Smooth muscle cell (in vitro differentiated cells): ENCODE results near the gene DUOXA2. TPM values are rescaled to one million over a fixed set of nuclear protein-coding genes. Genes with fewer than 3 reads are reported as not detected.

Source experiments
- DNase-seq: peaks from one replicate; lab custom pipeline; 2025; ENCODE audit not compliant: unreplicated experiment; lab: John Stamatoyannopoulos, UW
- H2AFZ ChIP-seq: fragments of 200-600 bp; sonication (generic); 2 replicates; pipeline ENCODE4 v1.6.0; 2016; ENCODE audit warnings: antibody characterized with exemption, low read depth, mild to moderate bottlenecking
- H3F3A ChIP-seq: fragments of 200-600 bp; sonication (generic); 2 replicates; pipeline ENCODE4 v1.6.0; 2017; ENCODE audit warnings: antibody characterized with exemption, low read depth
- H3K27ac ChIP-seq: fragments of 200-600 bp; sonication (generic); 2 replicates; pipeline ENCODE4 v1.5.1; 2016; ENCODE audit warnings: low read depth, mild to moderate bottlenecking
- H3K27me3 ChIP-seq: fragments of 200-600 bp; sonication (generic); 2 replicates; pipeline ENCODE4 v1.6.1; 2016; ENCODE audit warnings: low read depth, mild to moderate bottlenecking
- H3K36me3 ChIP-seq: fragments of 200-600 bp; sonication (generic); 2 replicates; pipeline ENCODE4 v1.5.1; 2016; ENCODE audit warnings: low read depth
- H3K4me1 ChIP-seq: fragments of 200-600 bp; sonication (generic); 2 replicates; pipeline ENCODE4 v1.5.1; 2016; ENCODE audit warnings: low read depth
- H3K4me2 ChIP-seq: fragments of 200-600 bp; sonication (generic); 2 replicates; pipeline ENCODE4 v1.6.0; 2016; ENCODE audit warnings: mild to moderate bottlenecking
- H3K4me3 ChIP-seq: fragments of 200-600 bp; sonication (generic); 2 replicates; pipeline ENCODE4 v1.5.1; 2016; ENCODE audit warnings: mild to moderate bottlenecking
- H3K79me2 ChIP-seq: fragments of 200-600 bp; sonication (generic); 2 replicates; pipeline ENCODE4 v1.6.0; 2016; ENCODE audit warnings: low read depth, mild to moderate bottlenecking
- H3K9ac ChIP-seq: fragments of 200-600 bp; sonication (generic); 2 replicates; pipeline ENCODE4 v1.6.0; 2016; ENCODE audit warnings: low read depth
- H3K9me3 ChIP-seq: fragments of 200-600 bp; sonication (generic); replicated peaks from 2 replicates; pipeline ENCODE4 v1.5.1; 2016; ENCODE audit warnings: low read depth
- H4K20me1 ChIP-seq: fragments of 200-600 bp; sonication (generic); 2 replicates; pipeline ENCODE4 v1.6.0; 2016; ENCODE audit warnings: low read depth
- WGBS: methylation state at CpG from one replicate; pipeline ENCODE4 v1.1.7; 2016; ENCODE audit warnings: low lambda C conversion rate; 5-methylcytosine and 5-hydroxymethylcytosine counted together
- polyA plus RNA-seq: library from polyadenylated mRNA; unstranded; fragments of >200 nt; fragmentation: Nextera tagmentation; extraction: Ambion mirVana; gene quantifications from 2 replicates; pipeline ENCODE4 v1.2.1, GENCODE V29; 2016
- total RNA-seq: library from RNA; depleted of rRNA; stranded (reverse); fragments of >200 nt; gene quantifications from 2 replicates; pipeline ENCODE4 v1.2.3, GENCODE V29; 2014
- TF ChIP-seq, protein P1 (sequence below): fragments of 200-600 bp; sonication (generic); IDR thresholded peaks from 2 replicates; pipeline ENCODE4 v1.5.1; 2017; ENCODE audit warnings: borderline replicate concordance, mild to moderate bottlenecking, antibody characterized with exemption; ENCODE audit not compliant: insufficient read depth, poor library complexity, severe bottlenecking

The DUOXA2 gene
- total and polyA plus RNA-seq, 2 experiments from 2014 or later: not detected

DNA sequence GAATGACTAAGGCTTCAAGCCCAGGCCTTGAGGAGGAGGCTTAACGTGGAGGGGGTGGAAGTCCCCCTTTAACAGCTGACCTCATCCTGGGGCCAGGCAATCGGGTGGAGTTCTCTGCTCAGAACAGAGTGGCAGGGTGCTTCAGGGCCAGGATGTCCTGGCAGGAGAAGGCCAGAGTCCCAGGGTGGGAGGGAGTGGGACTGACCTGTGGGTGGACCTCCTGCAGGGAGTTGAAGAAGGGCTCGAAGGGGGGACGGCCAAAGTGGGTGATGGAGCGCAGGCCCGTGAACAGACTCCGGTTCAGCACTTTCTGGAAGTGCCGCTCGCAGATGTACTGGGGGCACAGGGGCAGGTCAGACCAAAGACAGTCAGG lies 19.8 kb upstream of the DUOXA2 start:
- Histone ChIP-seq H3F3A (no peaks in the 10 kb centered on the region), H3K4me2 (no peak overlapping the region), H3K9ac (no peak overlapping the region), H3K27me3 (peaks cover 17% of the 10 kb centered on the region), H3K36me3 (no peaks in the 10 kb centered on the region), H3K79me2 (no peaks in the 10 kb centered on the region), H3K4me3 (no peak overlapping the region), H3K4me1 (no peaks in the 10 kb centered on the region), H3K9me3 (no peaks in the 10 kb centered on the region), H4K20me1 (peaks cover under 1% of the 10 kb centered on the region), H3K27ac (no peak overlapping the region), H2AFZ (no peak overlapping the region)
- 75% methylated on average over 9 of the region's 9 CpGs for WGBS
- no peak for DNase-seq
- TF ChIP-seq, protein P1, sequence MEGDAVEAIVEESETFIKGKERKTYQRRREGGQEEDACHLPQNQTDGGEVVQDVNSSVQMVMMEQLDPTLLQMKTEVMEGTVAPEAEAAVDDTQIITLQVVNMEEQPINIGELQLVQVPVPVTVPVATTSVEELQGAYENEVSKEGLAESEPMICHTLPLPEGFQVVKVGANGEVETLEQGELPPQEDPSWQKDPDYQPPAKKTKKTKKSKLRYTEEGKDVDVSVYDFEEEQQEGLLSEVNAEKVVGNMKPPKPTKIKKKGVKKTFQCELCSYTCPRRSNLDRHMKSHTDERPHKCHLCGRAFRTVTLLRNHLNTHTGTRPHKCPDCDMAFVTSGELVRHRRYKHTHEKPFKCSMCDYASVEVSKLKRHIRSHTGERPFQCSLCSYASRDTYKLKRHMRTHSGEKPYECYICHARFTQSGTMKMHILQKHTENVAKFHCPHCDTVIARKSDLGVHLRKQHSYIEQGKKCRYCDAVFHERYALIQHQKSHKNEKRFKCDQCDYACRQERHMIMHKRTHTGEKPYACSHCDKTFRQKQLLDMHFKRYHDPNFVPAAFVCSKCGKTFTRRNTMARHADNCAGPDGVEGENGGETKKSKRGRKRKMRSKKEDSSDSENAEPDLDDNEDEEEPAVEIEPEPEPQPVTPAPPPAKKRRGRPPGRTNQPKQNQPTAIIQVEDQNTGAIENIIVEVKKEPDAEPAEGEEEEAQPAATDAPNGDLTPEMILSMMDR: no peak

DNA sequence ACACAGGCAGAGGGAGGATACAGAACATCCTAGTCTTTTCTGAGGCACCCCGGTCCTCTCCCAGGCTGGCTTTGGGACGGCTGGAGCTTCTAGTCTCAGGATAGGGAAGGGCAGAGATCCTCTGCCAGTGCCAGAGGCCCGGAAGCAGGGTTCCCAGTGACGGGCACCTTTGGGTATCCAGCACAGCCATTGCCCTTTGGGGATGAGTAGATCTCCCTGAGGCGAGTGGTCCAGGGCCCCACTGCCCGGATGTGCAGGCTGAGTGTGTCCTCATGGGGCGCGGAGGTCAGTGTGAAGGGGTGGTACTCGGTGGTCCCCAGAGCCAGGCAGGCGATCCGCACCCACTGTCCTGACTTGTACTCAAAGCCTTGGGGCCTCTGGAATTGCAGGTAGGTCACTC lies 18.5 kb upstream of the DUOXA2 start:
- H3K27ac ChIP-seq: no peak overlapping the region
- peaks cover 17% of the 10 kb centered on the region for H3K27me3 ChIP-seq
- 92% methylated on average over 10 of the region's 11 CpGs for WGBS
- H3K9ac ChIP-seq: no peak overlapping the region
- TF ChIP-seq, protein P1: no peak
- no peak overlapping the region for H3K4me2 ChIP-seq
- H3K4me1 ChIP-seq: no peaks in the 10 kb centered on the region
- no peaks in the 10 kb centered on the region for H4K20me1 ChIP-seq
- H3K79me2 ChIP-seq: no peaks in the 10 kb centered on the region
- no peaks in the 10 kb centered on the region for H3F3A ChIP-seq
- no peaks in the 10 kb centered on the region for H3K9me3 ChIP-seq
- H3K4me3 ChIP-seq: no peak overlapping the region
- no peak overlapping the region for H2AFZ ChIP-seq
- DNase-seq: no peak
- H3K36me3 ChIP-seq: no peaks in the 10 kb centered on the region

DNA sequence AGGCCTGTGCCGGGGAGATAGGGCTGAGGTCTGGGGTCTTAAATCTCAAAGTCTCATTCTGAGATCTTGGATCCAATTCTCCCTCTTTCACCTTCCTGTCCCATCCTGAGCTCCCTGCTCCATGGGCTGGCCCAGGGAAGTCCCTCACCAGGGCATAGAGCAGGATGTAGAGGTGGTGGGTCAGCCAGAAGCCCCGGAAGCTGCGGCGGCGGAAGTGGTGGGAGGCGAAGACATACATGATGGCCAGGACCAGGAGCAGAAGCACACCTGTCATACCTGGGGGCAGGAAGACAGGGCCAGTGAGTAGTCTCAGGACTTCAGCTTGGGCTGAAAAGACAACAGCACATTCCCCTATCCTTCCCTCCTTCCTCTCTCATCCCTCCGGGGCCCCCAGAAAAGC lies 16.7 kb upstream of the DUOXA2 start:
- H4K20me1 ChIP-seq: no peaks in the 10 kb centered on the region
- WGBS: 99% methylated on average over 7 of the region's 7 CpGs
- no peaks in the 10 kb centered on the region for H3F3A ChIP-seq
- peaks cover 27% of the 10 kb centered on the region for H3K27me3 ChIP-seq
- H3K36me3 ChIP-seq: no peaks in the 10 kb centered on the region
- no peak overlapping the region for H3K9ac ChIP-seq
- no peak overlapping the region for H2AFZ ChIP-seq
- H3K9me3 ChIP-seq: no peaks in the 10 kb centered on the region
- DNase-seq: no peak
- H3K4me2 ChIP-seq: no peak overlapping the region
- TF ChIP-seq, protein P1: no peak
- no peak overlapping the region for H3K27ac ChIP-seq
- no peaks in the 10 kb centered on the region for H3K4me1 ChIP-seq
- no peak overlapping the region for H3K4me3 ChIP-seq
- H3K79me2 ChIP-seq: no peaks in the 10 kb centered on the region

DNA sequence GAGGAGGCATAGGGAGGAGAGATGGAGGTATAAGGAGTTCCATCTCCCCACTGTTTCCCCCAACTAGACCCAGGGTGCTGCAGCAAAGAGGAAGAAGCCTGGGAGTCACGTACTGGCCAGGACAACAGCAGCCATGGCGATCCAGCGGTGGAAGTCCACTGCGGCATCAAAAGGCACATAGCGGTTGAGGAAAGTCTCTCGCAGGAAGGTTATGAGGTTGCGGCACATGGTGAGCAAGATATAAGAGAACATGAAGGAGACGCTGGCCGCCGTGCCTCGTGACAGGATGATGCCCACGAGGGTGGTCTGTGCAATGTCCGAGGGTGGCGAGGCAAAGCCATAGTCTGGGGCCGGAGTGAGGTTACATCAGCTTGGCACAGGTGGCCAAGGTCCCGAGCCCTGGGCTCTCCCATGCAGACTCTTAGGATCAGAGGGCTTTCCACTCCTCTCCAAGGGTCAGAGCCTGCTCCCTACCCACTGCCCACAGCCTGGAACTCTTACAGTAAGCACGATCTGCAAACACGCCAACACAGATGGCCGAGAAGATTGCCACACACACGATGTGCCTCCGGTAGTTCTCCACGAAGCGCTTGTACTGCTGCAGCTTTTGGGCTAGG lies 14.5 kb upstream of the DUOXA2 start:
- H3K4me3 ChIP-seq: no peak overlapping the region

More for the DNA sequence above, 14.5 kb upstream of the DUOXA2 start:
- H3K4me2 ChIP-seq: no peak overlapping the region
- peaks cover 40% of the 10 kb centered on the region for H3K27me3 ChIP-seq
- DNase-seq: no peak
- H4K20me1 ChIP-seq: no peaks in the 10 kb centered on the region
- no peaks in the 10 kb centered on the region for H3K36me3 ChIP-seq
- H3K79me2 ChIP-seq: no peaks in the 10 kb centered on the region
- TF ChIP-seq, protein P1: no peak
- H3K4me1 ChIP-seq: no peaks in the 10 kb centered on the region
- H2AFZ ChIP-seq: no peak overlapping the region
- no peaks in the 10 kb centered on the region for H3F3A ChIP-seq
- no peak overlapping the region for H3K9ac ChIP-seq
- 91% methylated on average over 23 of the region's 23 CpGs for WGBS
- no peak overlapping the region for H3K27ac ChIP-seq
- no peaks in the 10 kb centered on the region for H3K9me3 ChIP-seq
